ENCODE measurements around the gene SGMS1. TPM values are rescaled to one million over a fixed set of nuclear protein-coding genes. Genes with fewer than 3 reads are reported as not detected.
"Not testable (repeated sequence)": the region's sequence is repeated elsewhere in the genome, so short reads cannot be mapped to it uniquely, and the experiment has no call there.

The SGMS1 gene
- total RNA-seq, 4 donors from 2014 or later: 28.3 to 44.5 (median 41.7) TPM

GRCh38 chr10:50648089-50648934 lies 24.6 kb upstream of the SGMS1 start:
- Histone ChIP-seq H3K4me1 (no peaks in the 10 kb centered on the region), H3K9me3 (no peaks in the 10 kb centered on the region), H3K27ac (no peak overlapping the region), H3K27me3 (no peaks in the 10 kb centered on the region), H3K4me3 (no peak overlapping the region), H3K36me3 (no peaks in the 10 kb centered on the region)
- TF ChIP-seq EP300 (IDR thresholded peaks at IDR 0.05; ENCODE audit: low read depth) (no peak), CTCF (IDR thresholded peaks at IDR 0.05) (no peak), POLR2AphosphoS5 (IDR thresholded peaks at IDR 0.05) (no peak), POLR2A (IDR thresholded peaks at IDR 0.05) (no peak)
- no peak for DNase-seq
- in situ Hi-C loops (cut with MboI; ENCODE audit: low pct_ligation_motif_present in 1 of 4, low pct_unique_long_range_greater_than_20kb in 1 of 4, low sequenced_read_pairs in 3 of 4): no loop called here
- 53 to 57% methylated on average over 2 to 7 of the region's 7 CpGs for WGBS, 2 donors (ENCODE audit: low coverage in 1 of 2)
- intact Hi-C loops (cut with DNase I; ENCODE audit: low total_unique reads): no loop called here

GRCh38 chr10:50647350-50647749 lies 23.6 kb upstream of the SGMS1 start:
- 83 to 95% methylated on average over 1 of the region's 1 CpG for WGBS, 2 donors (ENCODE audit: low coverage in 1 of 2)
- intact Hi-C loops (cut with DNase I; ENCODE audit: low total_unique reads); H3K4me1 ChIP-seq; in situ Hi-C loops (cut with MboI; ENCODE audit: low pct_ligation_motif_present in 1 of 4, low pct_unique_long_range_greater_than_20kb in 1 of 4, low sequenced_read_pairs in 3 of 4); DNase-seq; H3K4me3 ChIP-seq; H3K27me3 ChIP-seq; H3K27ac ChIP-seq; H3K36me3 ChIP-seq; H3K9me3 ChIP-seq: not testable (repeated sequence)

- Histone ChIP-seq H3K4me1 (no peaks in the 10 kb centered on the region), H3K27ac (no peak overlapping the region), H3K27me3 (no peaks in the 10 kb centered on the region), H3K4me3 (no peak overlapping the region), H3K9me3 (no peaks in the 10 kb centered on the region), H3K36me3 (no peaks in the 10 kb centered on the region)
- in situ Hi-C loops (cut with MboI; ENCODE audit: low pct_ligation_motif_present in 1 of 4, low pct_unique_long_range_greater_than_20kb in 1 of 4, low sequenced_read_pairs in 3 of 4) (no loop called here), intact Hi-C loops (cut with DNase I; ENCODE audit: low total_unique reads) (no loop called here)
- no peak for DNase-seq
- TF ChIP-seq POLR2AphosphoS5 (IDR thresholded peaks at IDR 0.05) (no peak), EP300 (IDR thresholded peaks at IDR 0.05; ENCODE audit: low read depth) (no peak), POLR2A (IDR thresholded peaks at IDR 0.05) (no peak), CTCF (IDR thresholded peaks at IDR 0.05) (no peak)
Observed at GRCh38 chr10:50645236-50645635, 21.5 kb upstream of the SGMS1 start.

- no peak for TF ChIP-seq CTCF (IDR thresholded peaks at IDR 0.05)
- TF ChIP-seq POLR2AphosphoS5 (IDR thresholded peaks at IDR 0.05): no peak
- TF ChIP-seq EP300 (IDR thresholded peaks at IDR 0.05; ENCODE audit: low read depth): no peak
- no peak for TF ChIP-seq POLR2A (IDR thresholded peaks at IDR 0.05)
- no peaks in the 10 kb centered on the region for H3K36me3 ChIP-seq
- no peak overlapping the region for H3K27ac ChIP-seq
- H3K9me3 ChIP-seq: no peaks in the 10 kb centered on the region
- 82 to 90% methylated on average over 2 of the region's 2 CpGs for WGBS, 2 donors (ENCODE audit: low coverage in 1 of 2)
- H3K4me1 ChIP-seq: peaks cover 0 to 4% (median 0%) of the 10 kb centered on the region in 4 donors
- no peaks in the 10 kb centered on the region for H3K27me3 ChIP-seq
- H3K4me3 ChIP-seq: no peak overlapping the region
- DNase-seq: no peak
- intact Hi-C loops (cut with DNase I; ENCODE audit: low total_unique reads): no loop called here
- in situ Hi-C loops (cut with MboI; ENCODE audit: low pct_ligation_motif_present in 1 of 4, low pct_unique_long_range_greater_than_20kb in 1 of 4, low sequenced_read_pairs in 3 of 4): no loop called here
Observed at GRCh38 chr10:50641626-50642025, 17.9 kb upstream of the SGMS1 start.

- WGBS, 2 donors (ENCODE audit: low coverage in 1 of 2): 86 to 94% methylated on average over 1 of the region's 1 CpG
- no peak overlapping the region for H3K27ac ChIP-seq
- no peaks in the 10 kb centered on the region for H3K36me3 ChIP-seq
- no peak for TF ChIP-seq POLR2AphosphoS5 (IDR thresholded peaks at IDR 0.05)
- in situ Hi-C loops (cut with MboI; ENCODE audit: low pct_ligation_motif_present in 1 of 4, low pct_unique_long_range_greater_than_20kb in 1 of 4, low sequenced_read_pairs in 3 of 4): no loop called here
- H3K4me1 ChIP-seq: peaks cover 0 to 4% (median 0%) of the 10 kb centered on the region in 4 donors
- no peaks in the 10 kb centered on the region for H3K27me3 ChIP-seq
- intact Hi-C loops (cut with DNase I; ENCODE audit: low total_unique reads): no loop called here
- H3K4me3 ChIP-seq: no peak overlapping the region
- DNase-seq: no peak
- no peaks in the 10 kb centered on the region for H3K9me3 ChIP-seq
Observed at GRCh38 chr10:50640238-50640637, 16.5 kb upstream of the SGMS1 start.

Data from transverse colon (tissue), 4 donors.